CD4-positive, alpha-beta T cell treated with Interleukin-15 for 4 hours (primary cell): ENCODE results near the gene ADRA2C.

Experiments
- DNase-seq: peaks from one replicate; pipeline ENCODE4 v3.0.0-alpha.2; 2020; ENCODE audit warnings: low spot score

ADRA2C gene

GRCh38 chr4:3766036-3766784 is at the start of gene ADRA2C:
Gene ADRA2C, plus strand, starts transcription at chr4:3766385. Its CDS starts 222 bp downstream, at chr4:3766607.
- DNase-seq: no peak

DNA sequence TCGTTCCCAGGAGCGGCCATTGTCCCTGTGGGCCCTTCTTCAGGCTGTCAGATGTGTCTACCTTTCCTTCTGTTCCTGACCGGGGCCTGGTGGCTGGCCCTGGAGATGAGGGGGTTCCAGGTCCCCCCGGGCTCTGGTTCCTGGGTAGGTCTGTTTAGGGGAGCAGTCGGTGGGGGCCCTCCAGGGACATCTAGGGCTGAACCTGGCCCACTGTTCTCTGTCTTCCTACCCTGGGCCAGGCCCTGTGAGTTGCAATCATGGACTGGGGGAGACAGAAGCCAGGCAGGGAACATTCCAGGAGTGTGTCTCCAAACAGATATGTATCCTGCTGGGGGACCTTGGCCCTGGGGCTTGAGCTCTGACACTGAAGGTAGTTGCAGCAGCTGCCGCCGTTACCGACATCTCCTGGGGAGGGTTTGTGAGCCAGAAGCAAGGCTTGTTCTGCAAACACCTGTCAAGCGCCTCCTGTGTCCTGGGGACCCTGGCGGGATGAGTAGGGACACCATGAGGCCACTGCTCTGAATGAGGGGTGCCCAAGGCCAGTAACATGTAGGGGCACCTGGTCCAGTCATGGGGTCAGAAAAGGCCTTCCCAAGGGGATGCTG is 49.5 kb upstream of the ADRA2C start:
- DNase-seq: no peak

GRCh38 chr4:3717241-3717640 is 48.9 kb upstream of the ADRA2C start:
- DNase-seq: no peak

- DNase-seq: no peak
Observed at GRCh38 chr4:3718462-3718861, 47.7 kb upstream of the ADRA2C start.

DNA sequence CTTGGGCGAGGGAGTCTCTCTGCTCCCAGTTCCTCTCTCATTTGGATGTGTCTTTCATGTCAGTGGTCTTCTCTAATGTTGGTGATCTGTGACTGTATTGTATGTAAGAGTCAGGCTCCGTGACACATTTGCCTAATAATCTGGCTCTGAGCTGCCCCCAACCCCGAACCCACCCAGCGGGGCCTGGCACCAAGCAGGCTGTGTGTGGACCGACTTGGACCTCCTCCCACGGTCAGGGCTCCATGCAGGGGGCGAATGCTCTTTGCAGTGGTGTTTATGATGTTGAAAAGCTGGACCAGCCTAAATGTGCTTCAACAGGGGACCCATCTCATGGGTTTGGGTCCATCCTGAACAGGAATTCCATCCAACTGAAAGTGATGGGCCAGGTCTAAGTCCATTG is 47.0 kb upstream of the ADRA2C start:
- no peak for DNase-seq

- DNase-seq: no peak
Observed at GRCh38 chr4:3719836-3720235, 46.3 kb upstream of the ADRA2C start.

DNA sequence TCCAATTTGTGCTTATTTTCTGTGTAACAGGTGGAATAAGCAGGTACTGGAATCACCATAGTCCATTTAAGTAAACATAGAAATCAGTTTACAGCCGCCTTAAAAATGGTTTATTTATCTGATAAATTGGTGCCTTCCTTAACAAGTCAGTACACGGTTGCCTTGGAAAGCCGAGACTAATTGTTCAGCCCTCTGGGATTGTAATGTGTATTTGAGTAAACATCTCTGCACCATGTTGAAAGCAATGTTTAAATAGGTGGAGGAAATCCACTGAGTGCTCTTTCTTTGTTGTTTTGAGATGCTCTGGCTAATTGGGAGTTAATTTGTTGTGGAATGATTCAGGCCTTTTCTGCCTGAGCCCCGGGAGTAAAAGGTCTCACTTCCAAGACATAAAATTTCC is 45.7 kb upstream of the ADRA2C start:
- no peak for DNase-seq

DNA sequence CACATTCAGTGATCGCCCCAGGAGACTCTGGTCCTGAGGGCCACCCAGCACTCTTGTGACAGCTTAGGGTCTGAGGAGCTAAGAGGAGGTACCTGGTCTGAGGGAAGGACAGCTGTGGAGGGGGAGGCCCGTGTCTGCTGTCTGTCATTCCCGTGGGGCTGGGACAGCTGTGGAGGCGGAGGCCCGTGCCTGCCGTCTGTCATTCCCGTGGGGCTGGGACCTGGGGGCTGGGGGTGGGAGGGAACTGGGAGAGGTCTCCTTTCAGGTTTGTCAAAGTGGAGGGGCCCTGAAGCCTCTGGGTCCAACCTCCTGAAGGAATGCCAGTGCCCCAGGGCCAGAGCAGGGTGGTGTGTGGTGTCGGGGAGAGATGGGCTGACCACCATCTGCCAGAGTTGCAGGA is 45.0 kb upstream of the ADRA2C start:
- DNase-seq: no peak

DNA sequence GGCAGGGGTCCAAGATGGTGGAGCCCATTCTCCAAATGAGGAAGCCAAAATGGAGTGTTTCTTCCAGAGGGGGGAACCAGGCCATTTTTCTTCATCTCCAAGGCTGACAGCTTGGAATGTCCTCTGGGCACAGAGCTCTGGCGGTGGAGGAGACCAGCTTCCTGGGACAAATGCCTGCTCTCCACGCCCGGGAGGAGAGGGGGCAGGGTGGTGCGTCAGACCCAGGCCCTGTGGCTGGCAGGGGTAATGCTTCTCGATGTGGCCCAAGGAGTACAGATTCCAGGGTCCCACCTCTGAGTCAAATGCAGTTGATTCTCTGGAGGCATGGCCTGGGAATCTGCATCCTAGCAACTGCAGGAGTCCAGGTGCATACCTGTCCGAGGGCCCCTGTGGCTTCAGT is 44.6 kb upstream of the ADRA2C start:
- no peak for DNase-seq

- DNase-seq: no peak
Observed at GRCh38 chr4:3722446-3723231, 43.5 kb upstream of the ADRA2C start.

DNA sequence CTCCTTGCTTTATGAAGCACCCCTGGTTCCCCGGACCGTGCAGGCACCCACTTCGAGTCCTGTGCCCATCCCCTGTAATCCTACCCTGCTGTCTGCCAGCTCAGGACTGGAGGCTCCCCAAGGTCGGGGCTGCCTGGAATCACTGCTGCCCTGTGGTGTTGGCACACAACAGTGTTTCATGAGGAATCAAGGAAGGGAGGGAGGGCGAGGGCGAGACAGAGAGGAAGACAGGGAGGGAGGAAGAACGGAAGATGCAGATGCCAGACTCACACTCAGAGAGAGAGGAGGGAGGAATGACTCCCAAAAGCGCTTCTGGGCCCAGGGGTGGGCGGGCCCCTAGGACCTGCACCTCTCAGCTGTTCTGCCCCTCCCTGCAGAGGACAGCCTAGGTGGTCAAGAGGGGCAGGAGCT is 42.9 kb upstream of the ADRA2C start:
- no peak for DNase-seq

- DNase-seq: no peak
Observed at GRCh38 chr4:3724319-3725231, 41.6 kb upstream of the ADRA2C start.

DNA sequence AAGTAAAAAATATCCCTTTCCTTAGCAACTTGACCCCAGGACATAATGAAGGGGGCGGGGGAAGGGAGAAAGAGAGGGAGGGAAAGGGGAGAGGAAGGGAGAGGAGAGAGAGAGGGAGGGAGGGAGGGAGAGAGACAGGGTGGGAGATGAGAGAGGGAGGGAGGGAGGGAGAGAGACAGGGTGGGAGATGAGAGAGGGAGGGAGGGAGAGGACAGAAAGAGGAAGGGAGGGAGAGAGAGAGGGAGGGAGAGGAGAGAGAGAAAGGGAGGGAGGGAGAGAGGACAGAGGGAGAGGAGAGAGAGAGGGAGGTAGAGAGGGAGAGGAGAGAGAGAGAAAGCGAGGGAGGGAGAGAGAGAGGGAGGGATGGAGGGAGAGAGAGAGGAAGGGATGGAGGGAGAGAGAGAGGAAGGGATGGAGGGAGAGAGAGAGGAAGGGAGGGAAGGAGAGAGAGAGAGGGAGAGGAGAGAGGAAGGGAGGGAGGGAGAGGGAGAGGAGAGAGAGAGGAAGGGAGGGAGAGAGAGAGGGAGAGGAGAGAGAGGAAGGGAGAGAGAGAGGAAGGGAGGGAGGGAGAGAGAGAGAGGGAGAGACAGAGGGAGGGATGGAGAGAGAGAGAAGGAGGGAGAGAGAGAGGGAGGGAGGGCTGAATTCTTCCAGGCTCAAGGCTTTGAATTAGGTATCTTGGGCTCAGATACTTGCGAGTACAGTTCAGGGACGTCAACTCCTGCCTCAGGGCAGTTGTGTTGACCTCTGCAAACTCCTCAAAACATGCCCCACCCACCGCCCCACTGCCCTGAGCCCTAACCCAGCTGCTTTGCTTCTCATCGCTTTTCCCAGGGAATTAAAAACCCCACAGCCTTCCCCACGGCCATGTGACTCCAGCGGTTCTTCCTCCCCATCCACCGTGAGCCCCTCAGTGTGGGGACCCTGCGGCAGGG is 40.0 kb upstream of the ADRA2C start:
- DNase-seq: no peak

DNA sequence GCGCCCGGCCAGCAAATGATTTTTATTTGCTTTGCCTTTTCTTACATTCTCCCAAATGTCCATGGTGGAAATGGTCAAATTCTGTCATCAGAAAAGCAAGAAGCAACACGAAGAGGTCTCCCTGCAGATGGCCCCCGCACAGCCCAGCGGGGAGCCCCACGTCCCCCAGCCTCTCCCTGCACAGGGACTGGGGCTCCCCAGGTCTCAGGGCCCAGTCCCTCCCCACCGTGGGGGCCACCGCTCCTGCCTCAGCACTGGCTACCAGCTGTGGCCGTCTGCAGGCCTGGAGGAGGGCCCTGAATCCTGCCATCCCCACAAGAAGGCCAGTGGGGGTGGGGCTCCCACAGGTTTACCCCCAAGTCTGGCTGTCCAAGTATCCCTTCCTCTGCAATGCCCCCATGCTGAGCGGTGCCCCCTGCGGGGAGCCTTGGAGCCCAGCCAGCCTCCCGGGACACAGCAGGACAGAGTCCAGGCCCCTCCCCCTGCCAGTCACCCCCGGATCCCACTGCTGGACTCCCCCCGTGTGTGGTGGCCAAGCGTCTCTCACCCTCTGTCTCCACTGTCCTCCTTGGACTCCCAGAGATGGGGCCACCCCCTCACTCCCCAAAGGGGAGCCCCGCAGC is 38.2 kb upstream of the ADRA2C start:
- no peak for DNase-seq

DNA sequence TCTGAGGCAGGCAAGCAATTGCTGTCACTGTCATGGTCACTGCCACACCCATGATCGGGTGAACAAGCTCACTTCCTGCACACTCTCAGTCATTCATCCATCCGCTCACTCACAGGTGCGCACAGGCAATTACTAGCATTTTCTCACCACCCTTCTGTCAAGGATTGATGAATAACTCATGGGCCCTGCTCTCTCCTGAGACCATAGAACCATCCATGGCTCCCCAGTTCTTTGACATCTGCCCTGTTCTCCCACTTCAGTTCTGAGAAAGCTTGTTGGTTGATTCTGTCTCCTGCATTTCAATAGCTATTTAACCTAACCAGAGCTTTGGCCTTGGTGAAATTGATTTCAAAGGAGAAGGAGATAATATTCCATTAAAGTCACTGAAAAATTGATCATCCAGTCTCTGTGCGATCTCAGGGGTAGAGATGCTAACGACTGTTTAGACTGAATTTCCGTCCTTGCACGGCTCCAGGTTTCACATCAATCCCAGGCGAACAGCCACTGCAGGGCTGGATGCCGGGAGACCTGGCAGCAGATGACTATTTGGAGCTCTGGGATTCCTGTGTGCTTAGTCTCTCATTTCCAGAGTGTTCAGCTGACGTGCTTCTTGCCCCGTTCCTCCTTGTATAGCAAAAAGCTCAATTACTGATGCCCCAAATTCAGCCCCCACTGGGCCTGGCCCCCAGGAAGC is 36.9 kb upstream of the ADRA2C start:
- no peak for DNase-seq

GRCh38 chr4:3729882-3730226 is 36.3 kb upstream of the ADRA2C start:
- DNase-seq: no peak

GRCh38 chr4:3730422-3731190 is 35.6 kb upstream of the ADRA2C start:
- no peak for DNase-seq

DNA sequence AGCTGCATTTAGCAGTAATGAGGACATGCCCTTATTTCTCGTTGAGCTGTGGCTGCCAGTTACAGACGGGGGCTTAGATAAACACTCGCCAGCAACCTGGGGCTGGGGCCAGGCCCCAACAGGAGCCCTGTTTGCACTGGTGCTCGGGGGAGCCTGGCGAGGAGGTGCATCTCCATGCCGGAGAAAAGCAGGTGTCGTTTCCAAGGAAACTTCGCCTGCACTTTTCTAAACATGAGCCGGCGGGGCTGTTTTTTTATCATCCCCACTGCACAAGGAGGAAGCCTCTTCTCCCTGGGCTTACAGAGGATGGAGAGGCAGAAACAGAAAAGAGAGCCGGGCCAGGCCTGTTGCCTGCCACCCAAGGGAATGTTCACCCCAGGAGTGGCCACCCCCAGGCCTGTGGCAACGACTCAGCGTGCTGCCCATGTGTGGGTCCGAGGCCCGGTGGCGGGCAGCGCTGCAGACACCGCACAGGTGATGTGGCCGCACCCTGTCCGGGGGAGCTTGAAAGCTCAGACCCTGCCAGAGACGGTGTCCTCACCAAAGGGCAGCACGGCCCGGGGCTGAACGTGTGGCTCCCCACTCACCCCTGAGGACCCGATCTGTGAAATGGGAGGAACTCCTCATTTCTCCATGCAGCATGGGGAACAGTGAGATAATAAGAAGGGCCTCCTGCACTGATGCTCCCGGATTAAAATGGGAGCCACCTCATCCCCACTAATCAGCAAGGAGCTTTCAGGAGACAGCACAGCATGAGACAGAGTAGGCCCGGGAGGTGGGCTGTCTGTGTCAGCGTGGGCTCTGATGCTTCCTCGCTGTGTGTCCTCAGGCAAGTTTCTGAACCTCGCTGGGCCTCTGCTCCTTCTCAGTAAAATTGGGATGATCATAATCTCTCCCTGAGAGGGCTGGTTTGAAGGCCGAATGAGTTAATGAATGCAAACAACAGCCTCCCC is 33.8 kb upstream of the ADRA2C start:
- no peak for DNase-seq
